ENCODE data around the gene JMJD1C.
"Not testable (repeated sequence)": the region's sequence is repeated elsewhere in the genome, so short reads cannot be mapped to it uniquely, and the experiment has no call there.

Gene JMJD1C

GRCh38 chr10:63390521-63390920 lies 75.3 kb downstream of the JMJD1C start:
- DNase-seq (ENCODE audit: insufficient read length, low spot score) (no peak), FAIRE-seq (peak; percentile 62)

GRCh38 chr10:63388421-63389031 lies 77.3 kb downstream of the JMJD1C start:
- DNase-seq (ENCODE audit: insufficient read length, low spot score) (no peak), FAIRE-seq (peak; percentile 64)
- TF ChIP-seq POLR2A (IDR thresholded peaks at IDR 0.05; ENCODE audit: low read depth, low read length) = no peak

More at GRCh38 chr10:63390521-63390920, 75.3 kb downstream of the JMJD1C start:
- no peak for TF ChIP-seq POLR2A (IDR thresholded peaks at IDR 0.05; ENCODE audit: low read depth, low read length)

- no peak for FAIRE-seq
- TF ChIP-seq POLR2A (IDR thresholded peaks at IDR 0.05; ENCODE audit: low read depth, low read length) = no peak
These were observed 80.5 kb downstream of the JMJD1C start for GRCh38 chr10:63385254-63385653.

GRCh38 chr10:63384675-63385074 lies 81.1 kb downstream of the JMJD1C start:
- TF ChIP-seq POLR2A (IDR thresholded peaks at IDR 0.05; ENCODE audit: low read depth, low read length) = no peak
- peak; percentile 82 for FAIRE-seq
- DNase-seq (ENCODE audit: insufficient read length, low spot score) = no peak

More at GRCh38 chr10:63385254-63385653, 80.5 kb downstream of the JMJD1C start:
- DNase-seq (ENCODE audit: insufficient read length, low spot score) = no peak

GRCh38 chr10:63384001-63384400 lies 81.8 kb downstream of the JMJD1C start:
- TF ChIP-seq POLR2A (IDR thresholded peaks at IDR 0.05; ENCODE audit: low read depth, low read length) = no peak
- no peak for FAIRE-seq
- DNase-seq (ENCODE audit: insufficient read length, low spot score) = no peak

- TF ChIP-seq POLR2A (IDR thresholded peaks at IDR 0.05; ENCODE audit: low read depth, low read length) = no peak
- FAIRE-seq (no peak), DNase-seq (ENCODE audit: insufficient read length, low spot score) (no peak)
These were observed 82.6 kb downstream of the JMJD1C start for GRCh38 chr10:63383141-63383540.

GRCh38 chr10:63382066-63382465 lies 83.7 kb downstream of the JMJD1C start:
- no peak for TF ChIP-seq POLR2A (IDR thresholded peaks at IDR 0.05; ENCODE audit: low read depth, low read length)
- no peak for FAIRE-seq
- no peak for DNase-seq (ENCODE audit: insufficient read length, low spot score)

GRCh38 chr10:63377305-63377661 lies 88.5 kb downstream of the JMJD1C start:
- peak; percentile 33 for FAIRE-seq

GRCh38 chr10:63376560-63377304 lies 89.0 kb downstream of the JMJD1C start:
- FAIRE-seq (peak; percentile 93), DNase-seq (ENCODE audit: insufficient read length, low spot score) (no peak)
- no peak for TF ChIP-seq POLR2A (IDR thresholded peaks at IDR 0.05; ENCODE audit: low read depth, low read length)

More at GRCh38 chr10:63377305-63377661, 88.5 kb downstream of the JMJD1C start:
- not testable (repeated sequence) for DNase-seq (ENCODE audit: insufficient read length, low spot score)

GRCh38 chr10:63375859-63376258 lies 89.9 kb downstream of the JMJD1C start:
- DNase-seq (ENCODE audit: insufficient read length, low spot score) = no peak
- FAIRE-seq = no peak
- no peak for TF ChIP-seq POLR2A (IDR thresholded peaks at IDR 0.05; ENCODE audit: low read depth, low read length)

GRCh38 chr10:63375458-63375857 lies 90.3 kb downstream of the JMJD1C start:
- no peak for DNase-seq (ENCODE audit: insufficient read length, low spot score)
- TF ChIP-seq POLR2A (IDR thresholded peaks at IDR 0.05; ENCODE audit: low read depth, low read length) = no peak
- FAIRE-seq = peak; percentile 81

- no peak for TF ChIP-seq POLR2A (IDR thresholded peaks at IDR 0.05; ENCODE audit: low read depth, low read length)
- DNase-seq (ENCODE audit: insufficient read length, low spot score) = no peak
- FAIRE-seq = peak; percentile 15
These were observed 90.8 kb downstream of the JMJD1C start for GRCh38 chr10:63374991-63375390.

- DNase-seq (ENCODE audit: insufficient read length, low spot score) (no peak), FAIRE-seq (no peak)
- TF ChIP-seq POLR2A (IDR thresholded peaks at IDR 0.05; ENCODE audit: low read depth, low read length) = no peak
These were observed 92.6 kb downstream of the JMJD1C start for GRCh38 chr10:63373176-63373575.

- DNase-seq (ENCODE audit: insufficient read length, low spot score) = no peak
- no peak for TF ChIP-seq POLR2A (IDR thresholded peaks at IDR 0.05; ENCODE audit: low read depth, low read length)
- FAIRE-seq = no peak
These were observed 96.1 kb downstream of the JMJD1C start for GRCh38 chr10:63369711-63370110.

GRCh38 chr10:63368365-63368764 lies 97.4 kb downstream of the JMJD1C start:
- peak; percentile 27 for FAIRE-seq
- no peak for DNase-seq (ENCODE audit: insufficient read length, low spot score)
- TF ChIP-seq POLR2A (IDR thresholded peaks at IDR 0.05; ENCODE audit: low read depth, low read length) = no peak
